HCT116 (cell line): ENCODE results near the gene ANKRD44. TPM values are rescaled to one million over a fixed set of nuclear protein-coding genes. Genes with fewer than 3 reads are reported as not detected.

ENCODE experiments used
- ATAC-seq: fragments of 200-7000 bp; cut with Tn5 transposase; 2 replicates; pipeline ENCODE4 v1.9.1; 2020; ENCODE audit warnings: mild to moderate bottlenecking, moderate library complexity
- BruUV-seq: library from RNA; stranded (reverse); fragments of 400-500 nt; replicated peaks from 2 replicates; lab custom pipeline; 2021; lab: Mats Ljungman, UMichigan
- CTCF ChIA-PET: fragments of 300-600 bp; sonication (Branson Sonifier 250); formaldehyde crosslinking; loops from one replicate; lab custom pipeline; 2021; ENCODE audit warnings: antibody characterized with exemption; lab: Charles Lee
- POLR2A ChIA-PET: fragments of 300-600, 350-600 bp; sonication (Branson Sonifier 250); formaldehyde crosslinking; loops from one replicate; lab custom pipeline; 2021; ENCODE audit warnings: antibody characterized with exemption; lab: Charles Lee
- RAD21 ChIA-PET, 2 experiments: fragments of 300-600 bp; sonication (Branson Sonifier 250); formaldehyde crosslinking; loops; one replicate each; lab custom pipeline; 2023; ENCODE audit warnings: low total read pairs in 2 of 2; ENCODE audit not compliant: uncharacterized antibody in 2 of 2, unreplicated experiment in 2 of 2, low non-redundant PET in 1 of 2; lab: Charles Lee
- DNase-seq: peaks from one replicate; pipeline ENCODE4 v3.0.0-alpha.2; 2010; ENCODE audit warnings: low read depth, low spot score
- H2AFZ ChIP-seq: fragments of 200-600 bp; shearing (Covaris generic), sonication (generic); 2 replicates; pipeline ENCODE4 v1.6.1; 2017; ENCODE audit warnings: low read depth, mixed run types, mixed read lengths, antibody characterized with exemption, low read length; ENCODE audit not compliant: poor library complexity, severe bottlenecking
- H3K27ac ChIP-seq: 2 replicates; pipeline ENCODE4 v1.5.1; 2012; ENCODE audit warnings: low read depth, low read length
- H3K27me3 ChIP-seq: fragments of 200-600 bp; sonication (generic); 2 replicates; pipeline ENCODE4 v1.6.1; 2016; ENCODE audit warnings: mixed run types, low read length, mixed read lengths; ENCODE audit not compliant: insufficient read depth
- H3K36me3 ChIP-seq, 2 experiments: fragments of 200-500 bp in 1 of 2; fragments of 200-600 bp in 1 of 2; sonication (Bioruptor generic) in 1 of 2; sonication (generic) in 1 of 2; 2 replicates each; pipeline versions ENCODE4 v1.5.1 to v1.6.1; 2014 to 2016; ENCODE audit warnings: low read length in 2 of 2, inconsistent platforms in 1 of 2, mixed read lengths in 1 of 2, mixed run types in 1 of 2; ENCODE audit not compliant: insufficient read depth in 2 of 2, control insufficient read depth in 1 of 2
- H3K4me1 ChIP-seq, 2 experiments: fragments of 200-600 bp in 1 of 2; sonication (generic) in 1 of 2; 2 replicates each; pipeline versions ENCODE4 v1.5.1 to v1.6.1; 2012 to 2017; ENCODE audit warnings: low read length in 2 of 2, inconsistent platforms in 1 of 2, mild to moderate bottlenecking in 1 of 2, mixed read lengths in 1 of 2, mixed run types in 1 of 2, moderate library complexity in 1 of 2; ENCODE audit not compliant: insufficient read depth in 2 of 2, control insufficient read depth in 1 of 2
- H3K4me2 ChIP-seq: fragments of 200-600 bp; sonication (generic); 2 replicates; pipeline ENCODE4 v1.6.1; 2017; ENCODE audit warnings: mixed run types, low read length, mixed read lengths
- H3K4me3 ChIP-seq, 2 experiments: fragments of 200-600 bp in 1 of 2; sonication (generic) in 1 of 2; replicated peaks in 1 of 2; 2 replicates each; pipeline ENCODE4 v1.5.1; 2011 to 2016; ENCODE audit warnings: low read length in 2 of 2, control low read depth in 1 of 2, low read depth in 1 of 2, mild to moderate bottlenecking in 1 of 2, mixed read lengths in 1 of 2, mixed run types in 1 of 2
- H3K79me2 ChIP-seq: fragments of 200-600 bp; sonication (generic); 2 replicates; pipeline ENCODE4 v1.6.1; 2017; ENCODE audit warnings: mild to moderate bottlenecking, mixed run types, low read length, moderate library complexity, mixed read lengths; ENCODE audit not compliant: insufficient read depth
- H3K9ac ChIP-seq: fragments of 200-600 bp; sonication (generic); 2 replicates; pipeline ENCODE4 v1.6.1; 2016; ENCODE audit warnings: low read length, mixed read lengths
- H3K9me2 ChIP-seq: fragments of 200-600 bp; sonication (generic), shearing (Covaris generic); 2 replicates; pipeline ENCODE4 v1.6.1; 2017; ENCODE audit warnings: mixed run types, mild to moderate bottlenecking, moderate library complexity; ENCODE audit not compliant: insufficient read depth
- H3K9me3 ChIP-seq, 2 experiments: fragments of 200-500 bp in 1 of 2; fragments of 200-600 bp in 1 of 2; sonication (Bioruptor generic) in 1 of 2; sonication (generic) in 1 of 2; 2 replicates each; pipeline ENCODE4 v1.6.1; 2014 to 2017; ENCODE audit warnings: low read length in 2 of 2, mixed read lengths in 2 of 2, inconsistent platforms in 1 of 2, low read depth in 1 of 2, mild to moderate bottlenecking in 1 of 2, mixed run types in 1 of 2, moderate library complexity in 1 of 2; ENCODE audit not compliant: control insufficient read depth in 1 of 2, insufficient read depth in 1 of 2
- H4K20me1 ChIP-seq: fragments of 200-600 bp; sonication (generic), shearing (Covaris generic); 2 replicates; pipeline ENCODE4 v1.6.1; 2017; ENCODE audit warnings: mixed run types, mild to moderate bottlenecking, moderate library complexity; ENCODE audit not compliant: insufficient read depth
- CBX3 ChIP-seq: IDR thresholded peaks from 2 replicates; pipeline ENCODE4 v1.6.1; 2012; ENCODE audit warnings: low read depth
- EGR1 ChIP-seq: IDR thresholded peaks from 2 replicates; pipeline ENCODE4 v1.6.1; 2012; ENCODE audit warnings: low read depth
- ELF1 ChIP-seq: IDR thresholded peaks from 2 replicates; pipeline ENCODE4 v1.6.1; 2012; ENCODE audit warnings: low read depth, borderline replicate concordance
- EZH2 ChIP-seq: fragments of 200-600 bp; sonication (generic); IDR thresholded peaks from 2 replicates; pipeline ENCODE4 v1.6.1; 2017; ENCODE audit warnings: antibody characterized with exemption, mixed run types
- EZH2phosphoT487 ChIP-seq: fragments of 200-600 bp; IDR thresholded peaks from 2 replicates; pipeline ENCODE4 v1.6.1; 2018; ENCODE audit warnings: antibody characterized with exemption, borderline replicate concordance
- FOSL1 ChIP-seq: IDR thresholded peaks from 2 replicates; pipeline ENCODE4 v1.6.1; 2012; ENCODE audit warnings: low read depth
- JUND ChIP-seq: IDR thresholded peaks from 2 replicates; pipeline ENCODE4 v1.6.1; 2012
- POLR2A ChIP-seq: IDR thresholded peaks from 2 replicates; pipeline ENCODE4 v1.7.0; 2011; ENCODE audit warnings: borderline replicate concordance; ENCODE audit not compliant: insufficient read depth, insufficient read length; ENCODE audit errors: extremely low read depth
- POLR2AphosphoS5 ChIP-seq: IDR thresholded peaks from 2 replicates; pipeline ENCODE4 v1.6.1; 2011; ENCODE audit warnings: mild to moderate bottlenecking, low read depth, low read length, moderate library complexity
- RAD21 ChIP-seq: IDR thresholded peaks from 2 replicates; pipeline ENCODE4 v1.6.1; 2012; ENCODE audit warnings: low read depth, mild to moderate bottlenecking
- SIN3A ChIP-seq: IDR thresholded peaks from 2 replicates; pipeline ENCODE4 v1.6.1; 2012; ENCODE audit warnings: low read depth
- SP1 ChIP-seq: IDR thresholded peaks from 2 replicates; pipeline ENCODE4 v1.6.1; 2012; ENCODE audit warnings: low read depth
- SRF ChIP-seq: IDR thresholded peaks from 2 replicates; pipeline ENCODE4 v1.6.1; 2012; ENCODE audit warnings: low read depth
- TCF7L2 ChIP-seq: IDR thresholded peaks from 2 replicates; pipeline ENCODE4 v1.7.0; 2011; ENCODE audit warnings: borderline replicate concordance, inconsistent platforms; ENCODE audit not compliant: insufficient read depth, insufficient read length; ENCODE audit errors: extremely low read depth
- ZFX ChIP-seq: fragments of 450-650 bp; IDR thresholded peaks from 2 replicates; pipeline ENCODE4 v1.6.1; 2017
- intact Hi-C: fragments of 100-400 bp; cut with micrococcal nuclease; formaldehyde crosslinking; loops from 2 replicates; pipeline ENCODE4 v1.10.0; 2022
- total RNA-seq: library from RNA; stranded (reverse); gene quantifications from one replicate; pipeline ENCODE4 v1.2.1, GENCODE V29; 2021; ENCODE audit not compliant: unreplicated experiment
- TF ChIP-seq, protein P1 (sequence below), 3 experiments: fragments of 200-600 bp in 1 of 3; sonication (generic) in 1 of 3; IDR thresholded peaks in 2 of 3; conservative IDR thresholded peaks in 1 of 3; 2 replicates each; pipeline ENCODE4 v1.5.1; 2012 to 2017; ENCODE audit warnings: low read depth in 2 of 3, low read length in 2 of 3, antibody characterized with exemption in 1 of 3, borderline replicate concordance in 1 of 3, control low read depth in 1 of 3, mild to moderate bottlenecking in 1 of 3, mixed read lengths in 1 of 3, mixed run types in 1 of 3, moderate library complexity in 1 of 3; ENCODE audit not compliant: insufficient read depth in 1 of 3
- TF ChIP-seq, protein P2 (sequence below): IDR thresholded peaks from 2 replicates; pipeline ENCODE4 v1.6.1; 2012; ENCODE audit warnings: low read depth
- TF ChIP-seq, protein P3 (sequence below): IDR thresholded peaks from 2 replicates; pipeline ENCODE4 v1.6.1; 2012
- TF ChIP-seq, protein P4 (sequence below): IDR thresholded peaks from 2 replicates; pipeline ENCODE4 v1.6.1; 2011; ENCODE audit warnings: mild to moderate bottlenecking, low read length, moderate library complexity; ENCODE audit not compliant: insufficient replicate concordance; ENCODE audit errors: extremely low read depth

The ANKRD44 gene
- total RNA-seq, 1 experiment from 2014 or later = 2.7 TPM

GRCh38 chr2:196990788-196991461, 319.7 kb downstream of the ANKRD44 start:
- Histone ChIP-seq H3K4me3 (no peak overlapping the region), H2AFZ (no peak overlapping the region), H3K79me2 (no peaks in the 10 kb centered on the region), H3K9ac (no peak overlapping the region), H3K27ac (no peak overlapping the region), H3K27me3 (no peaks in the 10 kb centered on the region), H3K4me2 (no peak overlapping the region), H3K36me3 (no peaks in the 10 kb centered on the region), H4K20me1 (no peaks in the 10 kb centered on the region), H3K4me1 (peaks cover 13 to 22% of the 10 kb centered on the region in 2 experiments; a peak in 3 of 4 replicates), H3K9me3 (no peaks in the 10 kb centered on the region), H3K9me2 (no peaks in the 10 kb centered on the region)
- intact Hi-C loops = no loop called here
- ATAC-seq = no peak
- RAD21 ChIA-PET = no interaction called here
- DNase-seq = no peak
- BruUV-seq = no TSS peak
- CTCF ChIA-PET = no interaction called here
- TF ChIP-seq FOSL1 (no peak), RAD21 (no peak), EZH2 (no peak), TCF7L2 (no peak), JUND (no peak), CBX3 (no peak), EZH2phosphoT487 (no peak), SIN3A (no peak), EGR1 (no peak), ZFX (no peak), SRF (no peak), POLR2AphosphoS5 (no peak), SP1 (no peak), ELF1 (no peak), POLR2A (no peak)
- TF ChIP-seq, protein P1, sequence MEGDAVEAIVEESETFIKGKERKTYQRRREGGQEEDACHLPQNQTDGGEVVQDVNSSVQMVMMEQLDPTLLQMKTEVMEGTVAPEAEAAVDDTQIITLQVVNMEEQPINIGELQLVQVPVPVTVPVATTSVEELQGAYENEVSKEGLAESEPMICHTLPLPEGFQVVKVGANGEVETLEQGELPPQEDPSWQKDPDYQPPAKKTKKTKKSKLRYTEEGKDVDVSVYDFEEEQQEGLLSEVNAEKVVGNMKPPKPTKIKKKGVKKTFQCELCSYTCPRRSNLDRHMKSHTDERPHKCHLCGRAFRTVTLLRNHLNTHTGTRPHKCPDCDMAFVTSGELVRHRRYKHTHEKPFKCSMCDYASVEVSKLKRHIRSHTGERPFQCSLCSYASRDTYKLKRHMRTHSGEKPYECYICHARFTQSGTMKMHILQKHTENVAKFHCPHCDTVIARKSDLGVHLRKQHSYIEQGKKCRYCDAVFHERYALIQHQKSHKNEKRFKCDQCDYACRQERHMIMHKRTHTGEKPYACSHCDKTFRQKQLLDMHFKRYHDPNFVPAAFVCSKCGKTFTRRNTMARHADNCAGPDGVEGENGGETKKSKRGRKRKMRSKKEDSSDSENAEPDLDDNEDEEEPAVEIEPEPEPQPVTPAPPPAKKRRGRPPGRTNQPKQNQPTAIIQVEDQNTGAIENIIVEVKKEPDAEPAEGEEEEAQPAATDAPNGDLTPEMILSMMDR (IDR thresholded peaks at IDR 0.05 in 2 of 3, conservative IDR thresholded peaks at IDR 0.05 in 1 of 3; ENCODE audit: borderline replicate concordance in 1 of 3, insufficient read depth in 1 of 3, low read depth in 2 of 3, low read length in 2 of 3) = no peak
- TF ChIP-seq, protein P2, sequence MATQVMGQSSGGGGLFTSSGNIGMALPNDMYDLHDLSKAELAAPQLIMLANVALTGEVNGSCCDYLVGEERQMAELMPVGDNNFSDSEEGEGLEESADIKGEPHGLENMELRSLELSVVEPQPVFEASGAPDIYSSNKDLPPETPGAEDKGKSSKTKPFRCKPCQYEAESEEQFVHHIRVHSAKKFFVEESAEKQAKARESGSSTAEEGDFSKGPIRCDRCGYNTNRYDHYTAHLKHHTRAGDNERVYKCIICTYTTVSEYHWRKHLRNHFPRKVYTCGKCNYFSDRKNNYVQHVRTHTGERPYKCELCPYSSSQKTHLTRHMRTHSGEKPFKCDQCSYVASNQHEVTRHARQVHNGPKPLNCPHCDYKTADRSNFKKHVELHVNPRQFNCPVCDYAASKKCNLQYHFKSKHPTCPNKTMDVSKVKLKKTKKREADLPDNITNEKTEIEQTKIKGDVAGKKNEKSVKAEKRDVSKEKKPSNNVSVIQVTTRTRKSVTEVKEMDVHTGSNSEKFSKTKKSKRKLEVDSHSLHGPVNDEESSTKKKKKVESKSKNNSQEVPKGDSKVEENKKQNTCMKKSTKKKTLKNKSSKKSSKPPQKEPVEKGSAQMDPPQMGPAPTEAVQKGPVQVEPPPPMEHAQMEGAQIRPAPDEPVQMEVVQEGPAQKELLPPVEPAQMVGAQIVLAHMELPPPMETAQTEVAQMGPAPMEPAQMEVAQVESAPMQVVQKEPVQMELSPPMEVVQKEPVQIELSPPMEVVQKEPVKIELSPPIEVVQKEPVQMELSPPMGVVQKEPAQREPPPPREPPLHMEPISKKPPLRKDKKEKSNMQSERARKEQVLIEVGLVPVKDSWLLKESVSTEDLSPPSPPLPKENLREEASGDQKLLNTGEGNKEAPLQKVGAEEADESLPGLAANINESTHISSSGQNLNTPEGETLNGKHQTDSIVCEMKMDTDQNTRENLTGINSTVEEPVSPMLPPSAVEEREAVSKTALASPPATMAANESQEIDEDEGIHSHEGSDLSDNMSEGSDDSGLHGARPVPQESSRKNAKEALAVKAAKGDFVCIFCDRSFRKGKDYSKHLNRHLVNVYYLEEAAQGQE = no peak
- TF ChIP-seq, protein P3, sequence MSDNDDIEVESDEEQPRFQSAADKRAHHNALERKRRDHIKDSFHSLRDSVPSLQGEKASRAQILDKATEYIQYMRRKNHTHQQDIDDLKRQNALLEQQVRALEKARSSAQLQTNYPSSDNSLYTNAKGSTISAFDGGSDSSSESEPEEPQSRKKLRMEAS = no peak
- TF ChIP-seq, protein P4, sequence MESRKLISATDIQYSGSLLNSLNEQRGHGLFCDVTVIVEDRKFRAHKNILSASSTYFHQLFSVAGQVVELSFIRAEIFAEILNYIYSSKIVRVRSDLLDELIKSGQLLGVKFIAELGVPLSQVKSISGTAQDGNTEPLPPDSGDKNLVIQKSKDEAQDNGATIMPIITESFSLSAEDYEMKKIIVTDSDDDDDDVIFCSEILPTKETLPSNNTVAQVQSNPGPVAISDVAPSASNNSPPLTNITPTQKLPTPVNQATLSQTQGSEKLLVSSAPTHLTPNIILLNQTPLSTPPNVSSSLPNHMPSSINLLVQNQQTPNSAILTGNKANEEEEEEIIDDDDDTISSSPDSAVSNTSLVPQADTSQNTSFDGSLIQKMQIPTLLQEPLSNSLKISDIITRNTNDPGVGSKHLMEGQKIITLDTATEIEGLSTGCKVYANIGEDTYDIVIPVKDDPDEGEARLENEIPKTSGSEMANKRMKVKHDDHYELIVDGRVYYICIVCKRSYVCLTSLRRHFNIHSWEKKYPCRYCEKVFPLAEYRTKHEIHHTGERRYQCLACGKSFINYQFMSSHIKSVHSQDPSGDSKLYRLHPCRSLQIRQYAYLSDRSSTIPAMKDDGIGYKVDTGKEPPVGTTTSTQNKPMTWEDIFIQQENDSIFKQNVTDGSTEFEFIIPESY = no peak
- POLR2A ChIA-PET = no interaction called here
